ENCODE results near the gene HORMAD1. TPM values are rescaled to one million over a fixed set of nuclear protein-coding genes. Genes with fewer than 3 reads are reported as not detected.
"Not testable (repeated sequence)": the region's sequence is repeated elsewhere in the genome, so short reads cannot be mapped to it uniquely, and the experiment has no call there.

HORMAD1 gene
- total and polyA plus RNA-seq, 2 of the 8 experiments (the other 6 are each of a cell fraction or from before 2014, with no cell fraction given), result not detected

GRCh38 chr1:150765977-150766301 lies 45.2 kb upstream of the HORMAD1 start:
- H2BK5ac ChIP-seq (ENCODE audit: low read depth, low read length); H3K4me3 ChIP-seq (ENCODE audit: extremely low read depth in 1 of 4, insufficient read depth in 2 of 4, low read depth in 3 of 4, low read length in 4 of 4); H3K27me3 ChIP-seq (replicated peaks in 1 of 4; ENCODE audit: control insufficient read depth in 3 of 4, extremely low read depth in 1 of 4, insufficient read depth in 3 of 4, low read length in 3 of 4); H3K18ac ChIP-seq (ENCODE audit: extremely low read depth, low read length); DNase-seq (ENCODE audit: low read depth in 1 of 2, low spot score in 2 of 2); H4K20me1 ChIP-seq (replicated peaks in 1 of 2; ENCODE audit: control insufficient read depth in 1 of 2, insufficient read depth in 2 of 2, low read length in 2 of 2); H3K23ac ChIP-seq (ENCODE audit: insufficient read length); FAIRE-seq; H3K9me3 ChIP-seq (ENCODE audit: insufficient read depth in 2 of 2, low read depth in 1 of 2, low read length in 1 of 2); H3K9ac ChIP-seq (replicated peaks in 1 of 4; ENCODE audit: extremely low read depth in 1 of 4, low read depth in 3 of 4, low read length in 3 of 4); H2BK12ac ChIP-seq (ENCODE audit: low read depth, low read length); H2BK15ac ChIP-seq (ENCODE audit: low read length); H3K56ac ChIP-seq (replicated peaks; ENCODE audit: insufficient read length, low read depth, low read length); H3K79me2 ChIP-seq (ENCODE audit: control insufficient read depth in 1 of 2, insufficient read depth in 2 of 2, low read length in 2 of 2); H2AK5ac ChIP-seq (ENCODE audit: low read depth, low read length); H3K14ac ChIP-seq (ENCODE audit: insufficient read length); H3K36me3 ChIP-seq (ENCODE audit: control insufficient read depth in 2 of 4, insufficient read depth in 4 of 4, low read length in 3 of 4); H3K4ac ChIP-seq (replicated peaks; ENCODE audit: insufficient read length, low read depth, low read length); H4K8ac ChIP-seq (ENCODE audit: extremely low read depth, insufficient read depth, low read length); H4K91ac ChIP-seq (replicated peaks; ENCODE audit: insufficient read length, low read length); H3K27ac ChIP-seq (ENCODE audit: low read depth, low read length); H3K79me1 ChIP-seq (ENCODE audit: low read depth, low read length); H2BK120ac ChIP-seq (replicated peaks; ENCODE audit: low read depth, low read length); H3K4me2 ChIP-seq (ENCODE audit: insufficient read depth in 1 of 2, low read depth in 2 of 2, low read length in 2 of 2); H2BK20ac ChIP-seq (ENCODE audit: low read length); H3K4me1 ChIP-seq (replicated peaks in 1 of 4; ENCODE audit: control insufficient read depth in 3 of 4, insufficient read depth in 4 of 4, low read length in 3 of 4); H2AFZ ChIP-seq (ENCODE audit: low read length); H3K23me2 ChIP-seq (ENCODE audit: low read depth, low read length); H4K5ac ChIP-seq (ENCODE audit: insufficient read length, low read depth, low read length): not testable (repeated sequence)
- CTCF ChIA-PET (ENCODE audit: partially characterized antibody), result interaction anchor here (0.8 to 1.7 kb wide), 2 partner anchors 48 to 186 kb away, joined by 4 to 5 read pairs; no protein-coding TSS in a partner anchor
- POLR2A ChIA-PET (ENCODE audit: partially characterized antibody), result interaction anchor here (0.6 to 1.0 kb wide), 2 partner anchors 9 to 510 kb away, joined by 3 to 6 read pairs; no protein-coding TSS in a partner anchor
- WGBS, 2 experiments (ENCODE audit: extremely low coverage in 1 of 2, insufficient coverage in 1 of 2, insufficient read length in 1 of 2, insufficient replicate concordance in 2 of 2, low coverage in 1 of 2, low lambda C conversion rate in 2 of 2, missing lambda C conversion rate in 1 of 2), result 77% methylated on average over 1 of the region's 1 CpG; no CpG with 5 or more reads in 1 of the 2 experiments

Data from H1 (cell line).